Mammary epithelial cell (primary cell): Measurements from ENCODE around the gene PDPN.

Experiments used
- EZH2 ChIP-seq: IDR thresholded peaks from 2 replicates; pipeline ENCODE4 v1.6.1; 2012; ENCODE audit warnings: low read length, inconsistent platforms, borderline replicate concordance
- TF ChIP-seq, protein P1 (sequence below), 2 donors: IDR thresholded peaks in 1 of 2; conservative IDR thresholded peaks in 1 of 2; 2 replicates each; pipeline ENCODE4 v1.5.1; 2011 to 2012; ENCODE audit warnings: inconsistent platforms in 2 of 2, low read length in 2 of 2, mild to moderate bottlenecking in 2 of 2, control low read depth in 1 of 2, low read depth in 1 of 2; ENCODE audit not compliant: insufficient read depth in 1 of 2; ENCODE audit errors: extremely low read depth in 1 of 2

DNA sequence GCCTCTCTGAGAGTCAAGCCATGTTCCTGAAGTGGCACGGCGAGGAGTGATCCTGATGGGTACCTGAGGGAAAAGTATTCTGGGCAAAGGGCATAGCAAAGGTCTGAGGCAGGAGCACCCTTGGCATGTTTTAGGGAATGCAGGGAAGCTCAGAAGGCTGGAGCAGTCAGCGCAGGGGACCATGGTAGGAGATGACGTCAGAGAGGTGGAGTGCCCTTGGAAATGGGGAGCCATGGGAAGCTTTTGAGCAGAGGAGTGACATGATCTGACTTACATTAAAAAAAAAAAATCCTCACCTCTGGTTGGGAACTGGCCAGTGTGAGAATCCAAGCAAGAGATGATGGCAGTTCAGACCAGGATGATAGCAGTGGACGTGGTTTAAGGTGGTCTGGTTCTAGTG, 37.2 kb downstream of the PDPN start:
- TF ChIP-seq, protein P1, sequence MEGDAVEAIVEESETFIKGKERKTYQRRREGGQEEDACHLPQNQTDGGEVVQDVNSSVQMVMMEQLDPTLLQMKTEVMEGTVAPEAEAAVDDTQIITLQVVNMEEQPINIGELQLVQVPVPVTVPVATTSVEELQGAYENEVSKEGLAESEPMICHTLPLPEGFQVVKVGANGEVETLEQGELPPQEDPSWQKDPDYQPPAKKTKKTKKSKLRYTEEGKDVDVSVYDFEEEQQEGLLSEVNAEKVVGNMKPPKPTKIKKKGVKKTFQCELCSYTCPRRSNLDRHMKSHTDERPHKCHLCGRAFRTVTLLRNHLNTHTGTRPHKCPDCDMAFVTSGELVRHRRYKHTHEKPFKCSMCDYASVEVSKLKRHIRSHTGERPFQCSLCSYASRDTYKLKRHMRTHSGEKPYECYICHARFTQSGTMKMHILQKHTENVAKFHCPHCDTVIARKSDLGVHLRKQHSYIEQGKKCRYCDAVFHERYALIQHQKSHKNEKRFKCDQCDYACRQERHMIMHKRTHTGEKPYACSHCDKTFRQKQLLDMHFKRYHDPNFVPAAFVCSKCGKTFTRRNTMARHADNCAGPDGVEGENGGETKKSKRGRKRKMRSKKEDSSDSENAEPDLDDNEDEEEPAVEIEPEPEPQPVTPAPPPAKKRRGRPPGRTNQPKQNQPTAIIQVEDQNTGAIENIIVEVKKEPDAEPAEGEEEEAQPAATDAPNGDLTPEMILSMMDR (conservative IDR thresholded peaks at IDR 0.05 in 1 of 2, IDR thresholded peaks at IDR 0.05 in 1 of 2; ENCODE audit: extremely low read depth in 1 of 2, insufficient read depth in 1 of 2, low read depth in 1 of 2, low read length in 2 of 2) = no peak
- TF ChIP-seq EZH2 = no peak
